Mammary epithelial cell (primary cell): ENCODE measurements around the gene ATP11C.
"Not testable (repeated sequence)": the region's sequence is repeated elsewhere in the genome, so short reads cannot be mapped to it uniquely, and the experiment has no call there.

Source experiments
- CTCF ChIP-seq, 2 donors: IDR thresholded peaks in 1 of 2; conservative IDR thresholded peaks in 1 of 2; 2 replicates each; pipeline ENCODE4 v1.5.1; 2011 to 2012; ENCODE audit warnings: inconsistent platforms in 2 of 2, low read length in 2 of 2, mild to moderate bottlenecking in 2 of 2, control low read depth in 1 of 2, low read depth in 1 of 2; ENCODE audit not compliant: insufficient read depth in 1 of 2; ENCODE audit errors: extremely low read depth in 1 of 2
- EZH2 ChIP-seq: IDR thresholded peaks from 2 replicates; pipeline ENCODE4 v1.6.1; 2012; ENCODE audit warnings: low read length, inconsistent platforms, borderline replicate concordance

DNA sequence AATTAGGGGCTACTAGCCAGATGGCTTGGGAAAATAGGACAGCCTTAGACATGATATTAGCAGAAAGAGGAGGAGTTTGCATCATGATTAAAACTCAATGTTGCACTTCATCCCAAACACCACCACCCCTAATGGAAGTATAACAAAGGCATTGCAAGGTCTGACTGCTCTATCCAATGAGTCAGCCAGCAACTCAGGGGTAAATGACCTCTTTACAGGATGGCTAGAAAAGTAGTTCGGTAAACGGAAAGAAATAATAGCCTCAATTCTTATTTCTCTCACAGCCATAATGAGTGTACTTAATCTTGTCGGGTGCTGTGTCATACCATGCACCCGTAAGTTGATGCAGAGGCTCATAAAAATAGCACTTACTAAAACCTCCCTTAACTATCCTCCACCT lies 76.0 kb downstream of the ATP11C start:
- not testable (repeated sequence) for TF ChIP-seq CTCF (conservative IDR thresholded peaks at IDR 0.05 in 1 of 2, IDR thresholded peaks at IDR 0.05 in 1 of 2; ENCODE audit: extremely low read depth in 1 of 2, insufficient read depth in 1 of 2, low read depth in 1 of 2, low read length in 2 of 2); EZH2
